Body of pancreas (tissue), 4 donors: Measurements from ENCODE around the gene RNF169.

Experiments used
- POLR2A ChIP-seq, 3 donors: fragments of 450-650 bp; IDR thresholded peaks; one replicate each; pipeline ENCODE4 v1.6.1; 2016; ENCODE audit warnings: antibody characterized with exemption in 3 of 3, mild to moderate bottlenecking in 2 of 3
- TF ChIP-seq, protein P1 (sequence below), 7 experiments: fragments of 450-650 bp in 4 of 7; fragments of 200-600 bp in 3 of 7; sonication (generic) in 3 of 7; IDR thresholded peaks; one replicate each; pipeline ENCODE4 v1.5.1; 2016 to 2019; ENCODE audit warnings: antibody characterized with exemption in 7 of 7

DNA sequence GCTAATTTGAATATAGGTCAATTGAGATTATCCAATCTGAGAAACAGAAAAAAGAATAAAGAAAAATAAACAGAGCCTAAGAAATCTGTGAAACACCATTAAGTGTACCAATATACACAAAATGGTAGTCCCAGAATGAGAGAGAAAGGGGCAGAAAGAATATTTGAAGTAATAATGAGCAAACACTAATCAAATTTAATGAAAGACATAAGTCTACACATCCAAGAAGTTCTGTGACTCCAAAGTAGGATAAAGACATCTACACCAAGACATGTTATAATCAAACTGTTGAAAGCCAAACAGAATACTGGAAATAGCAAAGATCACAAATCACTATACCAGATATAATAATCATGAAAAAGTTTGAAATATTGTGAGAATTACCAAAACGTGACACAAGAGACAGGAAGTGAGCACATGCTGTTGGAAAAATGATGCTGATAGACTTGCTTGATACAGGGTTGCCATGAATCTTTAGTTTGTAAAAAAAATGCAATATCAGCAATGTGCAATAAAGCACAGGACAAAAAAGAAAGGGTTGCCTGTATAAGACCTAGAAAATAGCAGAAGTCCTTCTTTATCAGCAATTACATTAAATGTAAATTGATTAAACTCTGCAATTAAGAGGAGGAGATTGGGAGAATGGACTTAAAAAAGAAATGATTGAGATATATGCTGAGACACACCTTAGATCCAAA lies 75.8 kb downstream of the RNF169 start:
- TF ChIP-seq, protein P1, sequence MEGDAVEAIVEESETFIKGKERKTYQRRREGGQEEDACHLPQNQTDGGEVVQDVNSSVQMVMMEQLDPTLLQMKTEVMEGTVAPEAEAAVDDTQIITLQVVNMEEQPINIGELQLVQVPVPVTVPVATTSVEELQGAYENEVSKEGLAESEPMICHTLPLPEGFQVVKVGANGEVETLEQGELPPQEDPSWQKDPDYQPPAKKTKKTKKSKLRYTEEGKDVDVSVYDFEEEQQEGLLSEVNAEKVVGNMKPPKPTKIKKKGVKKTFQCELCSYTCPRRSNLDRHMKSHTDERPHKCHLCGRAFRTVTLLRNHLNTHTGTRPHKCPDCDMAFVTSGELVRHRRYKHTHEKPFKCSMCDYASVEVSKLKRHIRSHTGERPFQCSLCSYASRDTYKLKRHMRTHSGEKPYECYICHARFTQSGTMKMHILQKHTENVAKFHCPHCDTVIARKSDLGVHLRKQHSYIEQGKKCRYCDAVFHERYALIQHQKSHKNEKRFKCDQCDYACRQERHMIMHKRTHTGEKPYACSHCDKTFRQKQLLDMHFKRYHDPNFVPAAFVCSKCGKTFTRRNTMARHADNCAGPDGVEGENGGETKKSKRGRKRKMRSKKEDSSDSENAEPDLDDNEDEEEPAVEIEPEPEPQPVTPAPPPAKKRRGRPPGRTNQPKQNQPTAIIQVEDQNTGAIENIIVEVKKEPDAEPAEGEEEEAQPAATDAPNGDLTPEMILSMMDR (IDR thresholded peaks at IDR 0.05) = no peak
- no peak for TF ChIP-seq POLR2A (IDR thresholded peaks at IDR 0.05)
